Measurements from ENCODE around the gene ENG.

DNA sequence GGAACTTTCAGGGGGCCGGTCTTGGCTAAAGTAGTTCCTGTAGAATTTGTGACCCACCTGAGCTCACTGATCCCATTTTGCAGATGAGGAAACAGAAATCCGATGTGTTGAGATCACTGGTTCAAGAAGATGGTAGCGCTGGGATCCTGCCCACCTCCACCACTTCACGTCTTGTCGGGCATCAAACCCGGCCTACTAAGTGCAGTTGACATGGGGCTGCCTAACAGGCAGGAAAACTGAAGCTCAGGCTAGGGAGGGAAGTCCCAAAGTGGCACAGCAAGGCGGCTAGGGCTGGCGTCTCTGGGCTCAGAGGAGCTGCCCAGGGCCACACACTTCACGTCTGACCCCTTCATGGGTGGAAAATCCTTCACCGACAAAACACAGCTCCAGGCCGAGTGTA is 502 bp upstream of the ENG start:
- TF ChIP-seq, protein P1, sequence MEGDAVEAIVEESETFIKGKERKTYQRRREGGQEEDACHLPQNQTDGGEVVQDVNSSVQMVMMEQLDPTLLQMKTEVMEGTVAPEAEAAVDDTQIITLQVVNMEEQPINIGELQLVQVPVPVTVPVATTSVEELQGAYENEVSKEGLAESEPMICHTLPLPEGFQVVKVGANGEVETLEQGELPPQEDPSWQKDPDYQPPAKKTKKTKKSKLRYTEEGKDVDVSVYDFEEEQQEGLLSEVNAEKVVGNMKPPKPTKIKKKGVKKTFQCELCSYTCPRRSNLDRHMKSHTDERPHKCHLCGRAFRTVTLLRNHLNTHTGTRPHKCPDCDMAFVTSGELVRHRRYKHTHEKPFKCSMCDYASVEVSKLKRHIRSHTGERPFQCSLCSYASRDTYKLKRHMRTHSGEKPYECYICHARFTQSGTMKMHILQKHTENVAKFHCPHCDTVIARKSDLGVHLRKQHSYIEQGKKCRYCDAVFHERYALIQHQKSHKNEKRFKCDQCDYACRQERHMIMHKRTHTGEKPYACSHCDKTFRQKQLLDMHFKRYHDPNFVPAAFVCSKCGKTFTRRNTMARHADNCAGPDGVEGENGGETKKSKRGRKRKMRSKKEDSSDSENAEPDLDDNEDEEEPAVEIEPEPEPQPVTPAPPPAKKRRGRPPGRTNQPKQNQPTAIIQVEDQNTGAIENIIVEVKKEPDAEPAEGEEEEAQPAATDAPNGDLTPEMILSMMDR (IDR thresholded peaks at IDR 0.05) = no peak
- TF ChIP-seq POLR2A (IDR thresholded peaks at IDR 0.05) = no peak

All from heart left ventricle (tissue), 13 donors.